ENCODE results near the gene NUCB1.

NUCB1 gene

GRCh38 chr19:48962849-48963165, 62.7 kb downstream of the NUCB1 start:
- DNase-seq (ENCODE audit: low read depth in 2 of 2) = no peak

GRCh38 chr19:48963371-48964204, 63.5 kb downstream of the NUCB1 start:
- DNase-seq (ENCODE audit: low read depth in 2 of 2) = peak; percentile 35 to 42

- no peak for DNase-seq (ENCODE audit: low read depth in 2 of 2)
These were observed 64.3 kb downstream of the NUCB1 start for GRCh38 chr19:48964205-48965039.

GRCh38 chr19:48965040-48965805, 65.1 kb downstream of the NUCB1 start, which contains the start of gene FTL:
Gene FTL (plus strand): TSS chr19:48965309. CDS start chr19:48965508, 199 bp downstream.
- DNase-seq (ENCODE audit: low read depth in 2 of 2) = peak; percentile 73 to 78

GRCh38 chr19:48965806-48966540, 65.9 kb downstream of the NUCB1 start:
- peak; percentile 77 to 78 for DNase-seq (ENCODE audit: low read depth in 2 of 2)

- no peak for DNase-seq (ENCODE audit: low read depth in 2 of 2)
These were observed 66.6 kb downstream of the NUCB1 start for GRCh38 chr19:48966541-48967345.

- no peak for DNase-seq (ENCODE audit: low read depth in 2 of 2)
These were observed 67.5 kb downstream of the NUCB1 start for GRCh38 chr19:48967346-48968178.

GRCh38 chr19:48968179-48968661, 68.1 kb downstream of the NUCB1 start:
- no peak for DNase-seq (ENCODE audit: low read depth in 2 of 2)

- DNase-seq (ENCODE audit: low read depth in 2 of 2) = no peak
These were observed 68.7 kb downstream of the NUCB1 start for GRCh38 chr19:48968813-48969218.

- no peak for DNase-seq (ENCODE audit: low read depth in 2 of 2)
These were observed 69.4 kb downstream of the NUCB1 start for GRCh38 chr19:48969276-48970138.

GRCh38 chr19:48970139-48970766, 70.1 kb downstream of the NUCB1 start:
- DNase-seq (ENCODE audit: low read depth in 2 of 2) = no peak

GRCh38 chr19:48970923-48971395, 70.8 kb downstream of the NUCB1 start:
- peak; percentile 70 to 71 for DNase-seq (ENCODE audit: low read depth in 2 of 2)

All from stimulated activated CD8-positive, alpha-beta memory T cell treated with anti-CD3 and anti-CD28 coated beads, Interleukin-2, amount 100 ng/mL, for 1 hour (primary cell).